ENCODE data around the gene TRIM44.

The TRIM44 gene

DNA sequence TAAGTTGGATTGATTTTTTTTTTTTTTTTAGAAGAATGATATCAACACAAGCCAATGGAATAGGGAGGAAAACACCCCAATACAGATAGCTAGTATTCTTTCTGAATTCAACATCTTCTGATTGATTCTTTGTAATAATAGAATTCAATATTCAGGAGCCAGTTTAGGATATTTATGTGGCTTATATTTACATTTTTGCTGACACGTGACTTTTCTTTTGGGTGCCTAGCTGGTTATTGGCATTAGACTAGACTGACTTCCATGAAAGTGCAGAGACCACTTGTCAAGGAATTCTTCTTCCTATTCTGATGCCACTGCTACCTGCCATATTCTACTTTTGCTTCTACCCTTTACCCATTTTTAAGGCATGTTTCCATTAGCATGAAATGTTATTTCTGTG lies 16.4 kb downstream of the TRIM44 start:
- TF ChIP-seq MYC (IDR thresholded peaks at IDR 0.05; ENCODE audit: low read depth, low read length) (no peak), POLR2A (IDR thresholded peaks at IDR 0.05; ENCODE audit: extremely low read depth, insufficient read length) (no peak)
- TF ChIP-seq, protein P1, sequence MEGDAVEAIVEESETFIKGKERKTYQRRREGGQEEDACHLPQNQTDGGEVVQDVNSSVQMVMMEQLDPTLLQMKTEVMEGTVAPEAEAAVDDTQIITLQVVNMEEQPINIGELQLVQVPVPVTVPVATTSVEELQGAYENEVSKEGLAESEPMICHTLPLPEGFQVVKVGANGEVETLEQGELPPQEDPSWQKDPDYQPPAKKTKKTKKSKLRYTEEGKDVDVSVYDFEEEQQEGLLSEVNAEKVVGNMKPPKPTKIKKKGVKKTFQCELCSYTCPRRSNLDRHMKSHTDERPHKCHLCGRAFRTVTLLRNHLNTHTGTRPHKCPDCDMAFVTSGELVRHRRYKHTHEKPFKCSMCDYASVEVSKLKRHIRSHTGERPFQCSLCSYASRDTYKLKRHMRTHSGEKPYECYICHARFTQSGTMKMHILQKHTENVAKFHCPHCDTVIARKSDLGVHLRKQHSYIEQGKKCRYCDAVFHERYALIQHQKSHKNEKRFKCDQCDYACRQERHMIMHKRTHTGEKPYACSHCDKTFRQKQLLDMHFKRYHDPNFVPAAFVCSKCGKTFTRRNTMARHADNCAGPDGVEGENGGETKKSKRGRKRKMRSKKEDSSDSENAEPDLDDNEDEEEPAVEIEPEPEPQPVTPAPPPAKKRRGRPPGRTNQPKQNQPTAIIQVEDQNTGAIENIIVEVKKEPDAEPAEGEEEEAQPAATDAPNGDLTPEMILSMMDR (IDR thresholded peaks at IDR 0.05; ENCODE audit: low read depth, low read length): no peak
- TF ChIP-seq, protein P2, sequence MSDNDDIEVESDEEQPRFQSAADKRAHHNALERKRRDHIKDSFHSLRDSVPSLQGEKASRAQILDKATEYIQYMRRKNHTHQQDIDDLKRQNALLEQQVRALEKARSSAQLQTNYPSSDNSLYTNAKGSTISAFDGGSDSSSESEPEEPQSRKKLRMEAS (IDR thresholded peaks at IDR 0.05; ENCODE audit: low read depth, low read length): no peak
- DNase-seq (ENCODE audit: low read depth): no peak
- no peak overlapping the region for H3K4me3 ChIP-seq (ENCODE audit: low read depth, low read length)

DNA sequence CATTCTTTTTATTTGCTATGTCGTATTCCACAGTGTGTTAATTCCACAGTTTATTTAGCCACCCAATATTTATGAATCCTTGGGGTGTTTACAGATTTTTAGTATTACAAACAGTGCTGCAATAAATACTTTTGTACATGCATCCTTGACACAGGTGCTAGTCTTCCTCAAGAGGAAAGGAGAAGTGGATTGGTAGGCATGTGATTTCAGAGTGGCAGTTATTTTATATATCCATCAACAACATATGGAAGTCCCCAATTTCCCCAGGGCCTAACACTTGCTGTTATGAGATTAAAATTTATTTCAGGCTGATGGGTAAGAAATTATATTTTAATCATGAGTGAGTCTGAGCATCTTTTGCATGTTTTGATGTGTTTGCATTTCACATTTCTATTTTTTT lies 17.9 kb downstream of the TRIM44 start:
- H3K4me3 ChIP-seq (ENCODE audit: low read depth, low read length): no peak overlapping the region
- DNase-seq (ENCODE audit: low read depth): no peak
- TF ChIP-seq, protein P2 (IDR thresholded peaks at IDR 0.05; ENCODE audit: low read depth, low read length): no peak
- TF ChIP-seq MYC (IDR thresholded peaks at IDR 0.05; ENCODE audit: low read depth, low read length): no peak
- TF ChIP-seq, protein P1 (IDR thresholded peaks at IDR 0.05; ENCODE audit: low read depth, low read length): no peak
- no peak for TF ChIP-seq POLR2A (IDR thresholded peaks at IDR 0.05; ENCODE audit: extremely low read depth, insufficient read length)

DNA sequence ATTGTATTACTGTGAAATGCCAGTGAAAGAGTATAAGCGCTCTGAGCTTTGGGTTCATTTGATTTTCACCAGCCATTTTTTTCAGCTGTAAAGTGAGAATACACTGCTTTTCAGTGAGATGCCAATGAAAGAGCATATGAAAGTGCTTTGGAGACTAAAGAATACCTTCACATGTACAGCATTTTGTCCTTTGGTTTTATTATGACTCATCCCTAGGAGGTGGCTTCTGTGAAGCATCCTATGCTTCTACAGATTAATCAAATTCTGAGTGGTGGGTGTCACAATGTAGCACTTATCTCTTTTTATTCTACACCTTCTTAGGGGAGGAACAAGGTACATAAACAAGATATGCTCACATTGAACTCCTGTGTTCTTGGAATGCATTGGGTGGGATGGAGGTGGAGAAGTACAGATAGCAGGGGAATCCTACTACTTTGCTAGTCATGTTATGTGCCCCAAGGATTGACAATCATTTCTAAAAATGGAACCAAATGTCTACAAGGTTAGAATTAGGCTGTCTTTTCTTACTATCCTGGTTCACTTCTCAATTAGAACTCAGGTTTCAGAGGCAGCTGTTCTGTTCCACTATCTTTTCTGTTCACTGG lies 18.7 kb downstream of the TRIM44 start:
- no peak overlapping the region for H3K4me3 ChIP-seq (ENCODE audit: low read depth, low read length)
- no peak for DNase-seq (ENCODE audit: low read depth)
- TF ChIP-seq MYC (IDR thresholded peaks at IDR 0.05; ENCODE audit: low read depth, low read length): no peak
- TF ChIP-seq, protein P2 (IDR thresholded peaks at IDR 0.05; ENCODE audit: low read depth, low read length): no peak

DNA sequence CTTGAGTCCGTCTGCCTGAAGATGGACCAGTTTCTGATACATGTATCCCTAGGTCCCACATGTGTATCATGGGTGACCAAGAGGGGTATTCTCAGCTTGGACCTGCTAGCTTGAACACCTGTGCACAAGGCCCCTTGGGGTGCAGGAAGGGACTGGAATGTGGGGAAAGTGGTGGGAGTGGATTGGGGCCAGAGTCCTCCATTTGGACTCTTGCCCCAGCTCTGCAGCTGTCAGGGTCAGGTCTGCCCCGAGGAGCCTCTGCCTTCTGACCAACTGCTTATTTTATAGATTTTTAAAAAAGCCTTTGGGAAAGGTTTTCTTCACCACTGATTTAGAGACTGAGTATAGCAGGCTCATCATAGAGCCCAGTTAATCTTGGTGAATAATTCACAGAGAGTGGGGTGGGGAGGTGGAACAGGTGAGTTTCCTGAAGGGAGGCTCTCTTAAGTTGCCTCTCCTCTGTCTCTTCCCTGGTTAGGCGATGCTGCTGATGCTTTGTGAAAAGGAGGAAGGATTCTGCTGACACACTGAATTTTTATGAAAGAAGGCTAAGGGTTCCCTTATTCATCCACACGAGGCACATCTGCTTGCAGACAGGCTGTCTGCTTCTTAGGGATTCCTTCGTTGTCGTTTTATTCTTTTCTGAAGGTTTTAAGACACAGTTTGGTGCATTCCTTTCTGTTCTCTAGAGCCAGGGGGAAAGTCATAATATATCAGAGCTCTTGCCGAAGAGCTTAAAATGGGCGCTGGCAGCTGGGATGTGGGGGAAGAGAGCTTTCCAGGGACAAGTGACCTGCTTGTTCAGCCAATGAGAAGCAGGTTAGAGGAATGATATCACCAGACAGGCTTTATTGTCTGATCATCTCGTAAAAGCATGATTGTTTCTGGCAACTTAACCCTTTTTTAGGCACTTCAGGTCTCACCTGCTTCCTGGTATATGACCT lies 19.9 kb downstream of the TRIM44 start:
- TF ChIP-seq MYC (IDR thresholded peaks at IDR 0.05; ENCODE audit: low read depth, low read length) (no peak), POLR2A (IDR thresholded peaks at IDR 0.05; ENCODE audit: extremely low read depth, insufficient read length) (no peak)
- TF ChIP-seq, protein P2 (IDR thresholded peaks at IDR 0.05; ENCODE audit: low read depth, low read length): no peak
- TF ChIP-seq, protein P1 (IDR thresholded peaks at IDR 0.05; ENCODE audit: low read depth, low read length): no peak
- no peak overlapping the region for H3K4me3 ChIP-seq (ENCODE audit: low read depth, low read length)
- no peak for DNase-seq (ENCODE audit: low read depth)

DNA sequence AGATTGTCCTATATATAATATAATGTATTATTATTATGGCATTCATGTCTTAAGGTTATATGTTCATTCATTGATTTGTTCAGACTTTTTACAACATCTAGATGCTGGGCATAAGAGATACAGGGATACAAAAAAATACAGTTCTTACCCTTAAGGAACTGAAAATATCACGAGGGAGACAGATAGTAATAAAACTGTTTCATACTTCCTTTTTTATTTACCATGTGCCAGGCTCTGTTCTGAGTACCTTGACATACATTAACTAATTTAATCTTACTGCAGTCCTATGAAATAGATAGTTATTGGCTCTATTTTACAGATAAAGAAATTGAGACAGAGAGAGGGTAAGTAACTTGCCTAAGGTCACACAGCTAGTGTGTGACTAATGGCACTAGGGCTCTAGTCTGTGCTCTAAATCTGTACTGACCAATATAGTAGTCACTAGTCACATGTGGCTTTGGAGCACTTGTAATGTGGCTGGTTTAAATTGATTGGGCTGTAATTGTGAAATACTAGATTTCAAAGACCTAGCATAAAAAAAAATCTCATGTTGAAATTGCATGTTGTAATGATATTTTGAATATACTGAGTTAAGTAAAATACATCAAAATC lies 21.3 kb downstream of the TRIM44 start:
- DNase-seq (ENCODE audit: low read depth): peak; percentile 21
- H3K4me3 ChIP-seq (ENCODE audit: low read depth, low read length): no peak overlapping the region
- TF ChIP-seq POLR2A (IDR thresholded peaks at IDR 0.05; ENCODE audit: extremely low read depth, insufficient read length) (no peak), MYC (IDR thresholded peaks at IDR 0.05; ENCODE audit: low read depth, low read length) (no peak)
- TF ChIP-seq, protein P1 (IDR thresholded peaks at IDR 0.05; ENCODE audit: low read depth, low read length): no peak
- TF ChIP-seq, protein P2 (IDR thresholded peaks at IDR 0.05; ENCODE audit: low read depth, low read length): no peak
